Skeletal muscle satellite cell (primary cell): ENCODE results near the gene CKS2. TPM values are rescaled to one million over a fixed set of nuclear protein-coding genes. Genes with fewer than 3 reads are reported as not detected.
"Not testable (repeated sequence)": the region's sequence is repeated elsewhere in the genome, so short reads cannot be mapped to it uniquely, and the experiment has no call there.

ENCODE experiments used
- H3K27me3 ChIP-seq: 2 replicates; pipeline ENCODE4 v1.7.0; 2013; ENCODE audit warnings: low read length; ENCODE audit not compliant: control insufficient read depth, insufficient read depth
- H3K36me3 ChIP-seq: 2 replicates; pipeline ENCODE4 v1.7.0; 2013; ENCODE audit warnings: mild to moderate bottlenecking, control low read depth, low read length; ENCODE audit not compliant: insufficient read depth
- H3K4me1 ChIP-seq: 2 replicates; pipeline ENCODE4 v1.7.0; 2013; ENCODE audit warnings: low read length; ENCODE audit not compliant: control insufficient read depth, insufficient read depth
- H3K4me2 ChIP-seq: 2 replicates; pipeline ENCODE4 v1.7.0; 2013; ENCODE audit warnings: mild to moderate bottlenecking, low read length
- H3K4me3 ChIP-seq: 2 replicates; pipeline ENCODE4 v1.7.0; 2013; ENCODE audit warnings: low read length
- H3K9ac ChIP-seq: 2 replicates; pipeline ENCODE4 v1.7.0; 2013; ENCODE audit warnings: mild to moderate bottlenecking, low read depth, low read length, moderate library complexity
- H3K9me3 ChIP-seq: replicated peaks from 2 replicates; pipeline ENCODE4 v1.7.0; 2013; ENCODE audit warnings: mild to moderate bottlenecking, control low read depth, low read length
- total RNA-seq: library from RNA; depleted of rRNA; stranded (reverse); fragments of >200 nt; gene quantifications from 2 replicates; pipeline ENCODE4 v1.2.3, GENCODE V29; 2012; rRNA removed

CKS2 gene
- total RNA-seq: 132 and 179 TPM in 2 replicates

GRCh38 chr9:89310475-89311345 is at the start of gene CKS2:
TSS of gene CKS2 (plus strand) at chr9:89311195. CDS start at chr9:89311293, 98 bp downstream.
- Histone ChIP-seq H3K9me3 (no peaks in the 10 kb centered on the region), H3K4me2 (peak within 1 kb of the TSS; percentile 97), H3K4me3 (peak within 1 kb of the TSS; percentile 89), H3K27me3 (no peaks in the 10 kb centered on the region), H3K9ac (peak within 1 kb of the TSS; percentile 97), H3K36me3 (peaks cover 3% of the 10 kb centered on the region), H3K4me1 (peaks cover 27% of the 10 kb centered on the region)

GRCh38 chr9:89273528-89274279 is 37.3 kb upstream of the CKS2 start:
- Histone ChIP-seq H3K4me2 (no peak overlapping the region), H3K27me3 (no peaks in the 10 kb centered on the region), H3K36me3 (no peaks in the 10 kb centered on the region), H3K4me1 (no peaks in the 10 kb centered on the region), H3K9ac (no peak overlapping the region), H3K4me3 (no peak overlapping the region), H3K9me3 (peaks cover 4% of the 10 kb centered on the region)

GRCh38 chr9:89274838-89275237 is 36.2 kb upstream of the CKS2 start:
- Histone ChIP-seq H3K27me3 (no peaks in the 10 kb centered on the region), H3K4me1 (no peaks in the 10 kb centered on the region), H3K4me3 (no peak overlapping the region), H3K36me3 (no peaks in the 10 kb centered on the region), H3K4me2 (no peak overlapping the region), H3K9me3 (peaks cover 4% of the 10 kb centered on the region), H3K9ac (no peak overlapping the region)

GRCh38 chr9:89276040-89276439 is 35.0 kb upstream of the CKS2 start:
- not testable (repeated sequence) for H3K4me2 ChIP-seq, H3K4me3 ChIP-seq, H3K36me3 ChIP-seq, H3K9me3 ChIP-seq, H3K9ac ChIP-seq, H3K4me1 ChIP-seq, H3K27me3 ChIP-seq

- Histone ChIP-seq H3K4me1 (no peaks in the 10 kb centered on the region), H3K27me3 (no peaks in the 10 kb centered on the region), H3K4me3 (no peak overlapping the region), H3K36me3 (no peaks in the 10 kb centered on the region), H3K9ac (no peak overlapping the region), H3K9me3 (peaks cover 4% of the 10 kb centered on the region), H3K4me2 (no peak overlapping the region)
These were observed 34.0 kb upstream of the CKS2 start for GRCh38 chr9:89277043-89277442.

GRCh38 chr9:89277454-89277853 is 33.5 kb upstream of the CKS2 start:
- no peak overlapping the region for H3K4me2 ChIP-seq

GRCh38 chr9:89278551-89278950 is 32.4 kb upstream of the CKS2 start:
- no peak overlapping the region for H3K4me2 ChIP-seq
- H3K36me3 ChIP-seq: no peaks in the 10 kb centered on the region
- no peak overlapping the region for H3K4me3 ChIP-seq
- H3K9me3 ChIP-seq: peaks cover under 1% of the 10 kb centered on the region
- H3K4me1 ChIP-seq: no peaks in the 10 kb centered on the region
- no peak overlapping the region for H3K9ac ChIP-seq
- no peaks in the 10 kb centered on the region for H3K27me3 ChIP-seq

More at GRCh38 chr9:89277454-89277853, 33.5 kb upstream of the CKS2 start:
- no peaks in the 10 kb centered on the region for H3K27me3 ChIP-seq
- no peaks in the 10 kb centered on the region for H3K36me3 ChIP-seq
- H3K4me3 ChIP-seq: no peak overlapping the region
- peaks cover 4% of the 10 kb centered on the region for H3K9me3 ChIP-seq
- no peak overlapping the region for H3K9ac ChIP-seq
- no peaks in the 10 kb centered on the region for H3K4me1 ChIP-seq

GRCh38 chr9:89278997-89279739 is 31.8 kb upstream of the CKS2 start:
- Histone ChIP-seq H3K36me3 (no peaks in the 10 kb centered on the region), H3K27me3 (no peaks in the 10 kb centered on the region), H3K4me1 (no peaks in the 10 kb centered on the region), H3K9me3 (no peaks in the 10 kb centered on the region), H3K9ac (no peak overlapping the region), H3K4me2 (no peak overlapping the region), H3K4me3 (no peak overlapping the region)

GRCh38 chr9:89281106-89281505 is 29.9 kb upstream of the CKS2 start:
- Histone ChIP-seq H3K9ac (no peak overlapping the region), H3K4me1 (no peaks in the 10 kb centered on the region), H3K9me3 (no peaks in the 10 kb centered on the region), H3K4me2 (no peak overlapping the region), H3K4me3 (no peak overlapping the region), H3K27me3 (no peaks in the 10 kb centered on the region), H3K36me3 (no peaks in the 10 kb centered on the region)

GRCh38 chr9:89282248-89282968 is 28.6 kb upstream of the CKS2 start:
- H3K9me3 ChIP-seq, H3K27me3 ChIP-seq, H3K4me1 ChIP-seq, H3K9ac ChIP-seq, H3K36me3 ChIP-seq: not testable (repeated sequence)
- H3K4me2 ChIP-seq: peak overlapping the region; percentile 73
- peak overlapping the region; percentile 50 for H3K4me3 ChIP-seq

GRCh38 chr9:89284076-89284475 is 26.9 kb upstream of the CKS2 start:
- Histone ChIP-seq H3K4me2 (no peak overlapping the region), H3K9ac (no peak overlapping the region), H3K9me3 (no peaks in the 10 kb centered on the region), H3K4me3 (no peak overlapping the region), H3K27me3 (no peaks in the 10 kb centered on the region), H3K4me1 (no peaks in the 10 kb centered on the region), H3K36me3 (no peaks in the 10 kb centered on the region)
